Esophagus squamous epithelium (tissue), 5 donors: ENCODE data around the gene MAGEF1. TPM values are rescaled to one million over a fixed set of nuclear protein-coding genes. Genes with fewer than 3 reads are reported as not detected.

ENCODE experiments used
- DNase-seq: peaks from one replicate; lab custom pipeline; 2025; lab: John Stamatoyannopoulos, UW
- H3K27ac ChIP-seq, 4 donors: fragments of 200-600 bp; sonication (generic); one replicate each; pipeline ENCODE4 v1.5.1; 2016 to 2019; ENCODE audit warnings: mild to moderate bottlenecking in 1 of 4
- H3K27me3 ChIP-seq, 4 donors: fragments of 200-600 bp; sonication (generic); 1 replicate in 3 of 4; 2 replicates in 1 of 4; pipeline versions ENCODE4 v1.5.1 to v1.6.0; 2017 to 2021; ENCODE audit warnings: antibody characterized with exemption in 1 of 4
- H3K36me3 ChIP-seq, 3 donors: fragments of 200-600 bp; sonication (generic); one replicate each; pipeline ENCODE4 v1.5.1; 2016 to 2019
- H3K4me1 ChIP-seq, 3 donors: fragments of 200-600 bp; sonication (generic); one replicate each; pipeline ENCODE4 v1.5.1; 2017 to 2019
- H3K4me3 ChIP-seq, 4 donors: fragments of 200-600 bp; sonication (generic); 1 replicate in 3 of 4; 2 replicates in 1 of 4; pipeline ENCODE4 v1.5.1; 2016 to 2019; ENCODE audit warnings: mild to moderate bottlenecking in 2 of 4, moderate library complexity in 1 of 4
- H3K9me3 ChIP-seq, 3 donors: fragments of 200-600 bp; sonication (generic); one replicate each; pipeline ENCODE4 v1.5.1; 2016 to 2019
- POLR2A ChIP-seq, 4 donors: fragments of 450-650 bp; IDR thresholded peaks; one replicate each; pipeline ENCODE4 v1.6.1; 2017; ENCODE audit warnings: antibody characterized with exemption in 4 of 4, mild to moderate bottlenecking in 4 of 4, moderate library complexity in 3 of 4
- WGBS, 2 donors: methylation state at CpG; one replicate each; pipeline ENCODE4 v1.1.5; 2018; 5-methylcytosine and 5-hydroxymethylcytosine counted together
- intact Hi-C: fragments of 100-400 bp; cut with DNase I; formaldehyde crosslinking; loops from one replicate; pipeline ENCODE4 v1.15.0; 2022
- total RNA-seq, 4 donors: library from RNA; depleted of rRNA; stranded (reverse); fragments of >200 nt; gene quantifications; one replicate each; pipeline ENCODE4 v1.1.0, GENCODE V29; 2016
- TF ChIP-seq, protein P1 (sequence below), 6 experiments: fragments of 450-650 bp in 4 of 6; fragments of 200-600 bp in 2 of 6; sonication (generic) in 2 of 6; IDR thresholded peaks; one replicate each; pipeline ENCODE4 v1.5.1; 2016 to 2019; ENCODE audit warnings: antibody characterized with exemption in 6 of 6, mild to moderate bottlenecking in 4 of 6, moderate library complexity in 4 of 6
- donor health status: DM: yes; HTN: yes; CAD: no.

The MAGEF1 gene
- total RNA-seq, 4 donors from 2014 or later: 18.3 to 28.4 (median 20.6) TPM

DNA sequence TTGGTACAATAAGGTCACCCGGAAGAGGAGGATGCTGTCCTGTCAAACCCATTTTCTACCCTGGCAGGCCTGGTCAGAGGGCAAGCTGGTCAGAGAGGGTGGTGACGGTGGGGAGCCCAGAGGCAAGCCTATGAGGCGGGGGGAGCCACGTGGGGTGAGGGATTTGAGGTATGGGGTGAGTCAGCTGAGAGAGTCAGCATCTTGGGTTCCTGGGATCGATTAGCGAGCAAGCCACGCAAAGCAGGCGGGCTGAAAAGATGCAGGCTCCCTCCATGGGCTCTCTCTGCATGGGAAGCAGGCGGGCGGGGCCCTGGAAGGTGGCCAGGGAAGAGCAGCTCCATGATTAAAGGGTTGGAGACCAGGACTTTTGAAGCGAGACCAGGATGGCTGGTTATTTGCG lies 48.1 kb downstream of the MAGEF1 start:
- intact Hi-C loops: no loop called here
- no peak for TF ChIP-seq POLR2A (IDR thresholded peaks at IDR 0.05)
- TF ChIP-seq, protein P1, sequence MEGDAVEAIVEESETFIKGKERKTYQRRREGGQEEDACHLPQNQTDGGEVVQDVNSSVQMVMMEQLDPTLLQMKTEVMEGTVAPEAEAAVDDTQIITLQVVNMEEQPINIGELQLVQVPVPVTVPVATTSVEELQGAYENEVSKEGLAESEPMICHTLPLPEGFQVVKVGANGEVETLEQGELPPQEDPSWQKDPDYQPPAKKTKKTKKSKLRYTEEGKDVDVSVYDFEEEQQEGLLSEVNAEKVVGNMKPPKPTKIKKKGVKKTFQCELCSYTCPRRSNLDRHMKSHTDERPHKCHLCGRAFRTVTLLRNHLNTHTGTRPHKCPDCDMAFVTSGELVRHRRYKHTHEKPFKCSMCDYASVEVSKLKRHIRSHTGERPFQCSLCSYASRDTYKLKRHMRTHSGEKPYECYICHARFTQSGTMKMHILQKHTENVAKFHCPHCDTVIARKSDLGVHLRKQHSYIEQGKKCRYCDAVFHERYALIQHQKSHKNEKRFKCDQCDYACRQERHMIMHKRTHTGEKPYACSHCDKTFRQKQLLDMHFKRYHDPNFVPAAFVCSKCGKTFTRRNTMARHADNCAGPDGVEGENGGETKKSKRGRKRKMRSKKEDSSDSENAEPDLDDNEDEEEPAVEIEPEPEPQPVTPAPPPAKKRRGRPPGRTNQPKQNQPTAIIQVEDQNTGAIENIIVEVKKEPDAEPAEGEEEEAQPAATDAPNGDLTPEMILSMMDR (IDR thresholded peaks at IDR 0.05): no peak
- Histone ChIP-seq H3K4me3 (no peak overlapping the region), H3K9me3 (no peaks in the 10 kb centered on the region), H3K27ac (no peak overlapping the region), H3K27me3 (no peaks in the 10 kb centered on the region), H3K4me1 (no peaks in the 10 kb centered on the region), H3K36me3 (no peaks in the 10 kb centered on the region)
- 69 to 79% methylated on average over 9 to 12 of the region's 12 CpGs for WGBS, 2 donors
- no peak for DNase-seq

DNA sequence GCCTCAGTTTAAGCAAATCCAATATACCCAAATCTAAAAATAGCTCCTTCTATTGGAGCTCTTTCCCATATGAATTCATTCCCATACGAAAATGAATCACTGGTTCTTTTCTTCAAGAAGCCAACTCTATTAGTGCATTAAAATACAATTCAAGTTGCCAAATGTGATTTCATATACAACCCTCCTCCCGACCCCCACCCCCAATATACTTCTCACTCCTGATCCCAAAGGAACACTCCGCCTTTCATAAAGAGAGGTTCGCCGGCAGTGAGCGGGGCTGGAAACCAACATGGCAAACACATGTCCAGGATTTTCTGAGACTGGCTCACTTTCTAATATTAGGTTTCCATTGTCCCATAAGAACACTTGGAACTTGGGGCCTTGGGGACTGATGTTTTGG lies 48.5 kb downstream of the MAGEF1 start:
- no peaks in the 10 kb centered on the region for H3K36me3 ChIP-seq
- H3K27ac ChIP-seq: no peak overlapping the region
- 77 to 78% methylated on average over 6 of the region's 6 CpGs for WGBS, 2 donors
- no peaks in the 10 kb centered on the region for H3K4me1 ChIP-seq
- intact Hi-C loops: no loop called here
- H3K9me3 ChIP-seq: no peaks in the 10 kb centered on the region
- H3K27me3 ChIP-seq: no peaks in the 10 kb centered on the region
- H3K4me3 ChIP-seq: no peak overlapping the region
- TF ChIP-seq, protein P1 (IDR thresholded peaks at IDR 0.05): no peak
- no peak for TF ChIP-seq POLR2A (IDR thresholded peaks at IDR 0.05)
- no peak for DNase-seq

DNA sequence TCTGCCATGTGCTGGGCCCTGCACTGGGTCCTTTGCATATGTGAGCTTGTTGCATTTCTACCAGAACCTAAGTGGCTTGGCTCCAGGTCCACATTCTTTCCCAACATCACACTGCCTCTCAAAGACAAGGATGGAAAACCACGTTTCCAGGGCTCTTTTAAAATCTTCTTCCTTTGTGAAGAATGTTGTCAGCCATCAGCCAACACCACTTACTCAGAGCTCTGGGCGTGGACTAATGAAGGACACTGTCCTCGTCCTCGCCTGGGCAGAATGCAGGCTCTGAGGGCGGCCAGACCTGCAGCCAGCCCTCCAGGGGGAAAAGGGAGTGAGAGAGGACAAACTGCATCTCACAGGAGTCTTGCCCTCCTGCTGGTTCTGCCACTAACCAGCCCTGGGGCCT lies 49.7 kb downstream of the MAGEF1 start:
- 40 to 80% methylated on average over 2 to 5 of the region's 5 CpGs for whole genome bisulfite sequencing, 2 donors
- intact Hi-C loops: no loop called here
- no peak for TF ChIP-seq POLR2A (IDR thresholded peaks at IDR 0.05)
- TF ChIP-seq, protein P1 (IDR thresholded peaks at IDR 0.05): no peak
- H3K9me3 ChIP-seq: no peaks in the 10 kb centered on the region
- no peaks in the 10 kb centered on the region for H3K4me1 ChIP-seq
- H3K36me3 ChIP-seq: no peaks in the 10 kb centered on the region
- no peak for DNase-seq
- no peak overlapping the region for H3K4me3 ChIP-seq
- no peaks in the 10 kb centered on the region for H3K27me3 ChIP-seq
- no peak overlapping the region for H3K27ac ChIP-seq

DNA sequence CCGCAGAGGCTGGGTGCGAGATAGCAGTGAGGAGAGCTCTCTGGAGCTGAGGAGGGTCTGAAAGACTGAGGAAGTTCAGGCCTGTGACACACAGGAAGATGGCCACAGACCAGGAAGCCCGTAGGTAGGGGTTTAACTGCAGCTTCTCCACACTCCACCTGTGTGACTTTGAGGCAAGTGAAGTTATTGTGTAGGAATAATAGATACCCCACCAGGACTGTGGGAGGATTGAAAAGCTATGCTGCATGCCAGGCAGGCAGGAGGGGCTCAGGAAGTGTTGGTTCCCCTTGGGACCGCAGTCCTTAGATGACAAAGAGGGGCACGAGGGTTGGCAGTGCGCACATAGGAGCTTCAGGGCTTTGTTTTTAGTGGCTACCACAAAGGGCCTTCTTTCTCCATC lies 50.9 kb downstream of the MAGEF1 start:
- H3K27ac ChIP-seq: no peak overlapping the region
- H3K4me3 ChIP-seq: no peak overlapping the region
- H3K36me3 ChIP-seq: no peaks in the 10 kb centered on the region
- no peaks in the 10 kb centered on the region for H3K27me3 ChIP-seq
- TF ChIP-seq, protein P1 (IDR thresholded peaks at IDR 0.05): no peak
- no peak for TF ChIP-seq POLR2A (IDR thresholded peaks at IDR 0.05)
- intact Hi-C loops: no loop called here
- no peak for DNase-seq
- H3K9me3 ChIP-seq: no peaks in the 10 kb centered on the region
- 64 to 87% methylated on average over 4 to 6 of the region's 6 CpGs for WGBS, 2 donors
- H3K4me1 ChIP-seq: peaks cover 0 to 10% (median 3%) of the 10 kb centered on the region in 3 donors

Other genes starting within 250 kb of the MAGEF1 start
- 10 to 100 TPM; 14.7 to 58.1 (median 33.1) TPM for gene EPHB3, start 150.3 kb downstream of the MAGEF1 start, total RNA-seq
- 10 to 100 TPM; 23.7 to 61.8 (median 37.1) TPM for gene VPS8, start 100.1 kb upstream of the MAGEF1 start, total RNA-seq